GM21576 (cell line): ENCODE results near the gene MELK.
A peak's percentile ranks its signal among the peaks of the same experiment; 100 is the strongest.

Experiments
- ATAC-seq: cut with Tn5 transposase; IDR thresholded peaks from one replicate; pipeline ENCODE4 v1.9.1; 2021; ENCODE audit warnings: mild to moderate bottlenecking, moderate library complexity; ENCODE audit not compliant: unreplicated experiment

MELK gene

GRCh38 chr9:36665921-36666431, 93.3 kb downstream of the MELK start:
- peak; percentile 81 for ATAC-seq

- no peak for ATAC-seq
These were observed 98.9 kb downstream of the MELK start for GRCh38 chr9:36671561-36671960.

GRCh38 chr9:36676091-36676490, 103.4 kb downstream of the MELK start:
- ATAC-seq, result no peak

- no peak for ATAC-seq
These were observed 104.2 kb downstream of the MELK start for GRCh38 chr9:36676778-36677485.

- ATAC-seq, result no peak
These were observed 104.9 kb downstream of the MELK start for GRCh38 chr9:36677611-36678010.

- ATAC-seq, result no peak
These were observed 107.0 kb downstream of the MELK start for GRCh38 chr9:36679710-36680109.

- no peak for ATAC-seq
These were observed 113.8 kb downstream of the MELK start for GRCh38 chr9:36686471-36686870.

GRCh38 chr9:36690412-36691168, 117.9 kb downstream of the MELK start:
- no peak for ATAC-seq

GRCh38 chr9:36691671-36692070, 119.0 kb downstream of the MELK start:
- no peak for ATAC-seq

- ATAC-seq, result no peak
These were observed 126.3 kb downstream of the MELK start for GRCh38 chr9:36698984-36699383.

- ATAC-seq, result no peak
These were observed 131.5 kb downstream of the MELK start for GRCh38 chr9:36704148-36704547.

- no peak for ATAC-seq
These were observed 141.1 kb downstream of the MELK start for GRCh38 chr9:36713515-36714490.

GRCh38 chr9:36716496-36716895, 143.8 kb downstream of the MELK start:
- no peak for ATAC-seq

- no peak for ATAC-seq
These were observed 144.6 kb downstream of the MELK start for GRCh38 chr9:36717276-36717675.

- ATAC-seq, result no peak
These were observed 145.9 kb downstream of the MELK start for GRCh38 chr9:36718612-36719011.

- no peak for ATAC-seq
These were observed 147.3 kb downstream of the MELK start for GRCh38 chr9:36720043-36720442.

- no peak for ATAC-seq
These were observed 149.3 kb downstream of the MELK start for GRCh38 chr9:36721846-36722588.

GRCh38 chr9:36725777-36726356, 153.2 kb downstream of the MELK start:
- no peak for ATAC-seq
